SK-N-SH treated with all-trans-retinoic acid at 6 μM for 48 hours (cell line): ENCODE data around the gene TIAM2.

Experiments
- ARNTL ChIP-seq: fragments of 450-650 bp; formaldehyde crosslinking; IDR thresholded peaks from 2 replicates; pipeline ENCODE4 v1.5.0; 2020; ENCODE audit warnings: low read depth, mild to moderate bottlenecking, moderate library complexity, borderline replicate concordance
- ESRRG ChIP-seq: fragments of 250-450 bp; sonication (Bioruptor Pico); IDR thresholded peaks from 2 replicates; pipeline ENCODE4 v1.6.1; 2021; ENCODE audit warnings: mild to moderate bottlenecking
- GLIS3 ChIP-seq: fragments of 250-450 bp; sonication (Bioruptor Pico); IDR thresholded peaks from 2 replicates; pipeline ENCODE4 v1.5.0; 2020; ENCODE audit warnings: mild to moderate bottlenecking, moderate library complexity
- PATZ1 ChIP-seq: fragments of 250-450 bp; sonication (Bioruptor Pico); IDR thresholded peaks from 2 replicates; pipeline ENCODE4 v1.8.0; 2020; ENCODE audit warnings: mild to moderate bottlenecking, moderate library complexity, borderline replicate concordance
- RARB ChIP-seq: fragments of 250-450 bp; sonication (Bioruptor Pico); IDR thresholded peaks from 2 replicates; pipeline ENCODE4 v1.8.0; 2021; ENCODE audit warnings: mild to moderate bottlenecking, moderate library complexity
- ZC3H10 ChIP-seq: fragments of 250-450 bp; sonication (Bioruptor Pico); IDR thresholded peaks from 2 replicates; pipeline ENCODE4 v1.5.1; 2021; ENCODE audit warnings: mild to moderate bottlenecking, moderate library complexity
- ZNF70 ChIP-seq: fragments of 450-650 bp; formaldehyde crosslinking; IDR thresholded peaks from 2 replicates; pipeline ENCODE4 v1.5.0; 2020; ENCODE audit warnings: mild to moderate bottlenecking, moderate library complexity
- TF ChIP-seq, protein P1 (sequence below): fragments of 250-450 bp; sonication (Bioruptor Pico); IDR thresholded peaks from 2 replicates; pipeline ENCODE4 v1.5.0; 2020; ENCODE audit warnings: mild to moderate bottlenecking, moderate library complexity

- no peak for TF ChIP-seq ZNF70 (CRISPR knock-in tag)
- TF ChIP-seq RARB (CRISPR knock-in tag) = no peak
- no peak for TF ChIP-seq ZC3H10 (CRISPR knock-in tag)
- no peak for TF ChIP-seq ARNTL (CRISPR knock-in tag)
- no peak for TF ChIP-seq PATZ1
- no peak for TF ChIP-seq ESRRG (CRISPR knock-in tag)
- TF ChIP-seq, protein P1, sequence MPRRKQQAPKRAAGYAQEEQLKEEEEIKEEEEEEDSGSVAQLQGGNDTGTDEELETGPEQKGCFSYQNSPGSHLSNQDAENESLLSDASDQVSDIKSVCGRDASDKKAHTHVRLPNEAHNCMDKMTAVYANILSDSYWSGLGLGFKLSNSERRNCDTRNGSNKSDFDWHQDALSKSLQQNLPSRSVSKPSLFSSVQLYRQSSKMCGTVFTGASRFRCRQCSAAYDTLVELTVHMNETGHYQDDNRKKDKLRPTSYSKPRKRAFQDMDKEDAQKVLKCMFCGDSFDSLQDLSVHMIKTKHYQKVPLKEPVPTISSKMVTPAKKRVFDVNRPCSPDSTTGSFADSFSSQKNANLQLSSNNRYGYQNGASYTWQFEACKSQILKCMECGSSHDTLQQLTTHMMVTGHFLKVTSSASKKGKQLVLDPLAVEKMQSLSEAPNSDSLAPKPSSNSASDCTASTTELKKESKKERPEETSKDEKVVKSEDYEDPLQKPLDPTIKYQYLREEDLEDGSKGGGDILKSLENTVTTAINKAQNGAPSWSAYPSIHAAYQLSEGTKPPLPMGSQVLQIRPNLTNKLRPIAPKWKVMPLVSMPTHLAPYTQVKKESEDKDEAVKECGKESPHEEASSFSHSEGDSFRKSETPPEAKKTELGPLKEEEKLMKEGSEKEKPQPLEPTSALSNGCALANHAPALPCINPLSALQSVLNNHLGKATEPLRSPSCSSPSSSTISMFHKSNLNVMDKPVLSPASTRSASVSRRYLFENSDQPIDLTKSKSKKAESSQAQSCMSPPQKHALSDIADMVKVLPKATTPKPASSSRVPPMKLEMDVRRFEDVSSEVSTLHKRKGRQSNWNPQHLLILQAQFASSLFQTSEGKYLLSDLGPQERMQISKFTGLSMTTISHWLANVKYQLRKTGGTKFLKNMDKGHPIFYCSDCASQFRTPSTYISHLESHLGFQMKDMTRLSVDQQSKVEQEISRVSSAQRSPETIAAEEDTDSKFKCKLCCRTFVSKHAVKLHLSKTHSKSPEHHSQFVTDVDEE (CRISPR knock-in tag) = no peak
- no peak for TF ChIP-seq GLIS3 (CRISPR knock-in tag)
Observed at GRCh38 chr6:155064303-155064702, 69.2 kb downstream of the TIAM2 start.
